Measurements from ENCODE around the gene TMEM213.

The TMEM213 gene, protein sequence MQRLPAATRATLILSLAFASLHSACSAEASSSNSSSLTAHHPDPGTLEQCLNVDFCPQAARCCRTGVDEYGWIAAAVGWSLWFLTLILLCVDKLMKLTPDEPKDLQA

GRCh38 chr7:138797715-138798320 lies at the start of gene TMEM213, which contains the start of gene ATP6V0A4:
TMEM213 (plus strand) TSS chr7:138797994; CDS start chr7:138798105, 111 bp downstream.
ATP6V0A4 (minus strand) TSS chr7:138798196; CDS start chr7:138771247, 26,949 bp downstream.
- DNase-seq (ENCODE audit: low read depth, low spot score) = no peak

GRCh38 chr7:138748666-138749065 lies 49.1 kb upstream of the TMEM213 start:
- DNase-seq (ENCODE audit: low read depth, low spot score) = no peak

DNA sequence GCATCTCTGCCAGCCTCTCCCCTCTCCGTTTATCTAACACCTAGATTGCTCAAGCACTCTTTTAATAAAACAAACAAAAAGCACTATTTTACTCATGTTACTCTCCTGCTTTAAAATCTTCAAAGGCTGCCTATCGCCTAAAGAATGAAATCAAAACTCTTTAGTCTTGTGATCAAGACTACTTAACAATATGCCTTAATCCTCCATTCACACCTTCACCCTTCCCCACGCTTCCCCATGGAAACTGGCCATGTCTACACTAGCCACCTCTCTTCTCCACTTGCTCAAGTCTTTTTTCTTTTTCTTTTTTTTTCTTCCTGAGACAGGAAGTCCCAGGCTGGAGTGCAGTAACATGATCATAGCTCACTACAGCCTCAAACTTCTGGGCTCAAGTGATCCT lies 47.8 kb upstream of the TMEM213 start:
- DNase-seq (ENCODE audit: low read depth, low spot score) = no peak

GRCh38 chr7:138750473-138750872 lies 47.3 kb upstream of the TMEM213 start:
- DNase-seq (ENCODE audit: low read depth, low spot score) = no peak

GRCh38 chr7:138750901-138751464 lies 46.8 kb upstream of the TMEM213 start:
- no peak for DNase-seq (ENCODE audit: low read depth, low spot score)

DNA sequence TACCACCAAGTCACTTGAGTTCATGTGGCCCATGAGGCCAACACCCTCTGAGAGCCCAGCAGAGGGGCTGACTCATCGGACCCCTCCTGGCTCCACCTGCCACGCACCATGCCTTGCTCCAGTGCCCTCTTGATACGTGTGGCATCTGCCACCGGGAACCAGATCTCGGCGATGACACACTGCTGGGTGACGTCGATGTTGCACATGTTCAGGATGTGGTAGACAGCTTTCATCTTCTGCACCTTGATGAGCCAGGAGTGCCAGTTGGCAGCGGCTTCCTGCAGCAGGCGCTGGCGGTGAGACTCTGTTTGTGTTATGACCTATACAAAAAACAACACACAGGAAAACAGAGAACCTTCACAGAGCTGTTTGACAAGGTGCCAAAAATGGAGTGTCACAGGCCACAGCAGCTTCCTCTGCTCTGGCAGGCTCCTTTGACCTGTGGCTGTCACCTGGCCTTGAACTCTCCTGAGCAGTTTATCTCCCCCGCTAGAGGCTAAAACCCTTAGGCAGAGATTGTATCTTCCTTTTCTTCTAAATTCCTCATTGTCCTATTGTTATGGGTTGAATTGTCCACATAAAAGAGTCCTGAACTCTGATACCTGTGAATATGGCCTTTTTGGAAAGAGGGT lies 45.2 kb upstream of the TMEM213 start:
- no peak for DNase-seq (ENCODE audit: low read depth, low spot score)

GRCh38 chr7:138753150-138753518 lies 44.7 kb upstream of the TMEM213 start:
- DNase-seq (ENCODE audit: low read depth, low spot score) = no peak

DNA sequence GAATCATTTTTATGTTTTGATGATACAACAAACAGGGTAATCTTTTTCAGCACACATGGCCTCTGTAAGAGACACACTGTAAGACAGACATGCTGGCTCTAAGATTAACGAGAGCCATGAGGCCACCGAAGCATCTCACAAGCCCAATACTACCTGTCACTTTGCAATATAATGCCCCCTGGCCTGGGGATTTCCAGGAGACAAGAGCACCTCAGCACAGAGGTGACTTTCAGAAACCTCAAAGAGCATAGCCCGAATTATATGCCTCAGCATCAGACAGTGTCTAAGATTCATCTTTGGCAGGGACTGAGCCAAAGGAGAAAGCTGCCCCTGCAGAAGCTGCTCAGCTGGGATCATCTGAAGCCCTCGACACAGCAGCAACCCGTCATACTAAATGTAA lies 44.2 kb upstream of the TMEM213 start:
- no peak for DNase-seq (ENCODE audit: low read depth, low spot score)

- DNase-seq (ENCODE audit: low read depth, low spot score) = no peak
Observed at GRCh38 chr7:138755331-138755747, 42.5 kb upstream of the TMEM213 start.

GRCh38 chr7:138755842-138756590 lies 41.8 kb upstream of the TMEM213 start:
- no peak for DNase-seq (ENCODE audit: low read depth, low spot score)

DNA sequence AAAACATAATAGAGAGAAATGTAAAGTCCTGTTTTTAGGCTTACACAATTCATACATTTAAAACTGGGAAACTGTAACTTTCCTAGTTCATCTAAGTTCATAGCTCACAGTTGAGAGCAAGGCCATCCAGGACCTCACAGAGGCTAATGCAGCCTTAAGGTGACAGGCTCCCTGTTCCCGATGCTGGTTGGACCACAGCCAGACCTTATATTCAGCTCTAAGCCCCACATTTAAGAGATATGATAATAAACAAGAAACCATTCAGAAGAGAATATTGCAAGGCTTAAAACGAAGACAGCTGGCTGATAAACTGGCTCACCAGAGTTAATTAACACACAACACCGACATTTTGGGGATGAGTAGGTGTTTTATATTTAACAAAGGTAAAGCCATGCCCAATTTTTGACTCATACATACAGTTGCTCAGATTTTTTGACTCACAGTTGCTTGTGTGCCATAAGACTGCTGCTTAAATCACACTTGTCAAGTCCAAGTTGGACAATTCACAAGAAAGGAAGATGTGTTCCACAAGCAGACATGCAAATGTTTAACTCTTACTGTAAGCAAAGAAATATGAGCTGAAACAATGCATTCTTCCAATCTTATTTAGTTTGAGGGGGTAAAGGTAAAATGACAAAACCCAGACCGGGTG lies 41.1 kb upstream of the TMEM213 start:
- no peak for DNase-seq (ENCODE audit: low read depth, low spot score)

GRCh38 chr7:138768241-138768640 lies 29.6 kb upstream of the TMEM213 start:
- no peak for DNase-seq (ENCODE audit: low read depth, low spot score)

- DNase-seq (ENCODE audit: low read depth, low spot score) = no peak
Observed at GRCh38 chr7:138770904-138771303, 26.9 kb upstream of the TMEM213 start.

GRCh38 chr7:138773176-138773575 lies 24.6 kb upstream of the TMEM213 start:
- DNase-seq (ENCODE audit: low read depth, low spot score) = no peak

DNA sequence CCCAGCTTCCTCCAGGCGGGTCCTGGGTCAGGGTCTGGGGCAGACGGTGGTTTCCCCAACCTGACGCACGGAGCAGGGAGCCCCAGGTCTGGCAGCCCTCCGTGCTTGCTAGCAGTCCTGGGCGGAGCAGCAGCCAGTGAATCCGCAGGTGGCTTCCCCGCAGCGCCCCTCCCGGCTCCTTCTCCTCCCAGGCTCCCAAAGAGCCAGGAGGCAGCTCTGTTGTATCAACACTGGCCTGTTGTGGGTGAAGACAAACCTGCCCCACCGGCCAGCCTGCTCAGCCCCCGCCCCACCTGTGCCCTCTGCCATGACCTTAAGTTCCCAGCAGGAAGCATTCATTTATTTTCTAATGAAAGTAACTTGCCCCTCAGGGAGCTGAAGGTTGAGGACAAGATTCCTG lies 24.0 kb upstream of the TMEM213 start:
- no peak for DNase-seq (ENCODE audit: low read depth, low spot score)

DNA sequence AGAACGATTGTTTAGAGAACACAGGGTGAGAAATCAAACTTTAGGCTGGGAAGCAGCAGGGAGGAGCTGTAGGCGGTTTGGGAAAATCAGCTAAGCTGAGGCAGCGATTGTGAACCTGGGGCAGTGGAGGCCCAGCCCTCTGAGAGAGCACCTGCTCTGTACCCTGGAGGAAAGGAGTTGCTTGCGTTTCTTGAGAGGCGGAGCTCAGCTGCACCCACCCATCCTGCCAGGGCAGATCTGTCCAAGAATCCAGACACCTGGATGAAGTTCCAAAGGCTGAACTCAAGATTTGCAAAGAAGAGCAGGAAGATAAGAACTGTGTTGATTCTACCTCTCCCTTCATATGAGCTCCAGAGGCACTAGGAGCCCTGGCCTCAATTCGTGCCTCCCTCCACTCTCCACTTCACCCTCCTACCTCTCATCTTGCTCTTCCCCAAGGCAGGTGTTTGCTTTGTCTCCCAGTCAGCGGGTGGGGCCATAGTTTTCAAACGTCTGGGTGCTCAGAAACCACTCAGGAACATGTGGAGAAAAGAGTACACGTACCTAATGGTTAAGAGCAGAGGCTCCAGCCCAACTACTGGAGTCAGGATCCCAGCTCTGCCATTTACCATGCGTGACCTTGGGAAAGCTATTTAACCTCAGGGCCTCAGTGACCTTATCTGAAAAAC lies 21.5 kb upstream of the TMEM213 start:
- DNase-seq (ENCODE audit: low read depth, low spot score) = no peak

- no peak for DNase-seq (ENCODE audit: low read depth, low spot score)
Observed at GRCh38 chr7:138781004-138781403, 16.8 kb upstream of the TMEM213 start.

- no peak for DNase-seq (ENCODE audit: low read depth, low spot score)
Observed at GRCh38 chr7:138784692-138785091, 13.1 kb upstream of the TMEM213 start.

GRCh38 chr7:138785587-138786437 lies 12.0 kb upstream of the TMEM213 start:
- DNase-seq (ENCODE audit: low read depth, low spot score) = no peak

DNA sequence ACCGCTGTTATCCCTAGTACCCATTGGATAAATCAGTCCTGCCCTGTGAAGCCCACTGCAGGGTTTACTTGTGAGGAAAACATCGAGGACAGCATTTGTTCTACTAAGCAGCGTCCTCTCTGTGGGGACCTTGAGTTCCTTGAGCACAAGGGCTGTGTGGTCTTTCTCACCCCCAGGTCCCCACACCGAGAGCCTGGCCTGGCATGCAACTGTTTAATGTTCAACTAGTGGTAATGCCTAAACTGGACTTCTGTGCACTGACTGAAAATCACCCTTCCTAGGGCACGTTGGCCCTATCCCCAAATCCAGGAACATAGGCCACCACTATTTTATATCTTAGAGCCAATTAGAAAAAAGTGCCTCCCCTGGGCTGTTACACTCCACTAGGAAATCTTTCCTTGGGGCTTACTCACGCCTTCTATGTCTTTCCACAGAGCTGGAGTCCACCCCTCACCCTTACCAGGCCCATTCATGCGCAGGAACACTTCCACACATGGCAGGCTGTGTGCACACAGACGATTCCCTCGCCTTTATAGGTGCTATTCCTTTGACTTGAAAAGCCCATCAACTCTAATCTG lies 1.7 kb upstream of the TMEM213 start:
- DNase-seq (ENCODE audit: low read depth, low spot score) = no peak
